ENCODE data around the gene NAALADL2. TPM values are rescaled to one million over a fixed set of nuclear protein-coding genes. Genes with fewer than 3 reads are reported as not detected.

The NAALADL2 gene
- total and polyA plus RNA-seq, 2 of the 8 experiments (the other 6 are each of a cell fraction or from before 2014, with no cell fraction given): 0.12 to 0.22 TPM

GRCh38 chr3:175593331-175593730 is 734.2 kb downstream of the NAALADL2 start:
- no peak overlapping the region for H3K18ac ChIP-seq (ENCODE audit: extremely low read depth, low read length)
- no peaks in the 10 kb centered on the region for H3K79me2 ChIP-seq (ENCODE audit: control insufficient read depth in 1 of 2, insufficient read depth in 2 of 2, low read length in 2 of 2)
- ChIA-PET POLR2A (ENCODE audit: partially characterized antibody) (no interaction called here), CTCF (ENCODE audit: partially characterized antibody) (no interaction called here)
- no peaks in the 10 kb centered on the region for H3K27me3 ChIP-seq (replicated peaks in 1 of 4; ENCODE audit: control insufficient read depth in 3 of 4, extremely low read depth in 1 of 4, insufficient read depth in 3 of 4, low read length in 3 of 4)
- no peaks in the 10 kb centered on the region for H3K23me2 ChIP-seq (ENCODE audit: low read depth, low read length)
- WGBS, 2 experiments (ENCODE audit: extremely low coverage in 1 of 2, insufficient coverage in 1 of 2, insufficient read length in 1 of 2, insufficient replicate concordance in 2 of 2, low coverage in 1 of 2, low lambda C conversion rate in 2 of 2, missing lambda C conversion rate in 1 of 2): 93% methylated on average over 1 of the region's 1 CpG; no CpG with 5 or more reads in 1 of the 2 experiments
- H3K9me3 ChIP-seq (ENCODE audit: insufficient read depth in 2 of 2, low read depth in 1 of 2, low read length in 1 of 2): no peaks in the 10 kb centered on the region; a peak in 1 of 4 replicates
- H3K4me1 ChIP-seq (replicated peaks in 1 of 4; ENCODE audit: control insufficient read depth in 3 of 4, insufficient read depth in 4 of 4, low read length in 3 of 4): no peaks in the 10 kb centered on the region
- H4K8ac ChIP-seq (ENCODE audit: extremely low read depth, insufficient read depth, low read length): no peak overlapping the region
- no peaks in the 10 kb centered on the region for H4K20me1 ChIP-seq (replicated peaks in 1 of 2; ENCODE audit: control insufficient read depth in 1 of 2, insufficient read depth in 2 of 2, low read length in 2 of 2)
- no peak overlapping the region for H2BK120ac ChIP-seq (replicated peaks; ENCODE audit: low read depth, low read length)
- H3K4ac ChIP-seq (replicated peaks; ENCODE audit: insufficient read length, low read depth, low read length): no peak overlapping the region
- H3K14ac ChIP-seq (ENCODE audit: insufficient read length): no peak overlapping the region
- no peak overlapping the region for H2AFZ ChIP-seq (ENCODE audit: low read length)
- H3K4me3 ChIP-seq (ENCODE audit: extremely low read depth in 1 of 4, insufficient read depth in 2 of 4, low read depth in 3 of 4, low read length in 4 of 4): no peak overlapping the region
- DNase-seq (ENCODE audit: low read depth in 1 of 2, low spot score in 2 of 2) (no peak), FAIRE-seq (no peak)
- H2BK15ac ChIP-seq (ENCODE audit: low read length): no peak overlapping the region
- H3K23ac ChIP-seq (ENCODE audit: insufficient read length): no peak overlapping the region
- no peak overlapping the region for H2BK20ac ChIP-seq (ENCODE audit: low read length)
- H3K56ac ChIP-seq (replicated peaks; ENCODE audit: insufficient read length, low read depth, low read length): no peak overlapping the region
- no peak overlapping the region for H3K4me2 ChIP-seq (ENCODE audit: insufficient read depth in 1 of 2, low read depth in 2 of 2, low read length in 2 of 2)
- no peak overlapping the region for H2AK5ac ChIP-seq (ENCODE audit: low read depth, low read length)
- no peak overlapping the region for H4K91ac ChIP-seq (replicated peaks; ENCODE audit: insufficient read length, low read length)
- H2BK12ac ChIP-seq (ENCODE audit: low read depth, low read length): no peak overlapping the region
- no peaks in the 10 kb centered on the region for H3K36me3 ChIP-seq (ENCODE audit: control insufficient read depth in 2 of 4, insufficient read depth in 4 of 4, low read length in 3 of 4)
- H3K79me1 ChIP-seq (ENCODE audit: low read depth, low read length): no peaks in the 10 kb centered on the region
- no peak overlapping the region for H2BK5ac ChIP-seq (ENCODE audit: low read depth, low read length)
- H3K9ac ChIP-seq (replicated peaks in 1 of 4; ENCODE audit: extremely low read depth in 1 of 4, low read depth in 3 of 4, low read length in 3 of 4): no peak overlapping the region
- no peak overlapping the region for H4K5ac ChIP-seq (ENCODE audit: insufficient read length, low read depth, low read length)
- H3K27ac ChIP-seq (ENCODE audit: low read depth, low read length): no peak overlapping the region
- TF ChIP-seq EGR1 (IDR thresholded peaks at IDR 0.05; ENCODE audit: borderline replicate concordance, low read depth, low read length) (no peak), NANOG (IDR thresholded peaks at IDR 0.05; ENCODE audit: insufficient read depth, low read depth, low read length, poor library complexity, severe bottlenecking) (no peak), SUZ12 (IDR thresholded peaks at IDR 0.05; ENCODE audit: low read length) (no peak)
